Measurements from ENCODE around the gene PTTG2. TPM values are rescaled to one million over a fixed set of nuclear protein-coding genes. Genes with fewer than 3 reads are reported as not detected.

PTTG2 gene
- total RNA-seq, 1 donor from 2014 or later: 1.2 TPM

DNA sequence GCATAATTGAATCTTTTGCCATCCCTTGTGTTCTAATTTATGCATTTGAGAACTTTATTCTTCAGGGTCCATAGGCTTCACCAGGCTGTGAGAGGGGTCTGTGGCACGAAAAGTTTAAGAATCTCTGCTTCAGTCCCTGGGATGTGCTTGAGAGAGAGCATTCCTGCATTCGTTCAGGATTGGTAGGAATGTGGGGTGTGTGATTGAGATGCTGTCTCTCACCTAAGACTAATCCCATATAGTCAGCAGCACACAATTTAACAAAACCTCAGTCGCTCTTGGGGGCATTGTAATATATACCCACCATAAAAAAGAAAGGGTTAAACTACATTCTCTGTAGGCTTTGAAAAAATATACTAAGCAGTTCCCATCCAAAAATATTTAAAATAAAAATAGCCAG is 41.7 kb downstream of the PTTG2 start:
- no peaks in the 10 kb centered on the region for H3K9me3 ChIP-seq
- ATAC-seq (no peak), DNase-seq (no peak)
- H3K27me3 ChIP-seq (ENCODE audit: low read depth): no peaks in the 10 kb centered on the region
- intact Hi-C loops (cut with DNase I): no loop called here
- no peak overlapping the region for H3K4me3 ChIP-seq
- peaks cover 14% of the 10 kb centered on the region for H3K4me1 ChIP-seq
- TF ChIP-seq, protein P1, sequence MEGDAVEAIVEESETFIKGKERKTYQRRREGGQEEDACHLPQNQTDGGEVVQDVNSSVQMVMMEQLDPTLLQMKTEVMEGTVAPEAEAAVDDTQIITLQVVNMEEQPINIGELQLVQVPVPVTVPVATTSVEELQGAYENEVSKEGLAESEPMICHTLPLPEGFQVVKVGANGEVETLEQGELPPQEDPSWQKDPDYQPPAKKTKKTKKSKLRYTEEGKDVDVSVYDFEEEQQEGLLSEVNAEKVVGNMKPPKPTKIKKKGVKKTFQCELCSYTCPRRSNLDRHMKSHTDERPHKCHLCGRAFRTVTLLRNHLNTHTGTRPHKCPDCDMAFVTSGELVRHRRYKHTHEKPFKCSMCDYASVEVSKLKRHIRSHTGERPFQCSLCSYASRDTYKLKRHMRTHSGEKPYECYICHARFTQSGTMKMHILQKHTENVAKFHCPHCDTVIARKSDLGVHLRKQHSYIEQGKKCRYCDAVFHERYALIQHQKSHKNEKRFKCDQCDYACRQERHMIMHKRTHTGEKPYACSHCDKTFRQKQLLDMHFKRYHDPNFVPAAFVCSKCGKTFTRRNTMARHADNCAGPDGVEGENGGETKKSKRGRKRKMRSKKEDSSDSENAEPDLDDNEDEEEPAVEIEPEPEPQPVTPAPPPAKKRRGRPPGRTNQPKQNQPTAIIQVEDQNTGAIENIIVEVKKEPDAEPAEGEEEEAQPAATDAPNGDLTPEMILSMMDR (IDR thresholded peaks at IDR 0.05): no peak
- no peaks in the 10 kb centered on the region for H3K36me3 ChIP-seq
- H3K27ac ChIP-seq: no peak overlapping the region

DNA sequence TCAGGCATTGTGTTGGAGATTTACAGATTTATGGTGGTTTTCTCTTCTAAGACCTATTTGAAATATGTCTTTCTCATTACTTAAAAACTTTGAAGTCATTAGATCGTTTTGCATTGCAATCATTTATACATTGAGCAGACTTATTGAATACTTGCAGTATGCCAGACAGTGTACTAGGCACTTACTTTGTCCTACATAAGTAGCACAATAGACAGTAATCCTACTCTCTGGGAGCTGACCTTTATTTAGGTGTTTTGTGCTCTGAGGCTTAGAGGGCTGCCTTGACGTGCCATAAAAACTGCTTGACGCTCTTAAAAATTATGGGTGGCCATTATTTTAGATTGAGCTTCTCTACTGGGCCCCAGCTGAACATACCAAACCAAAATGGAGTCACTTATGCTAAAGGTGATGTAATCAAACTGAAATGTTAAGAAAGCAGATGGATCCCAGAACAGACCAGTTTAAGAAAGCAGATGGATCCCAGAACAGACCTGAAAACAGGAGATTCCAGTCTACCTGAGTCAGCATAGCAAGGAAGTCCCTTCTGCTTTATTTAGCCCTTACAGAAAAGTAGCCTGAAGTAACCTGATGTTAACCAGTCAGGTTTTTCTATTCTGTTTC is 42.4 kb downstream of the PTTG2 start:
- peaks cover 14% of the 10 kb centered on the region for H3K4me1 ChIP-seq
- intact Hi-C loops (cut with DNase I): no loop called here
- H3K27me3 ChIP-seq (ENCODE audit: low read depth): no peaks in the 10 kb centered on the region
- H3K9me3 ChIP-seq: no peaks in the 10 kb centered on the region
- H3K4me3 ChIP-seq: no peak overlapping the region
- TF ChIP-seq, protein P1 (IDR thresholded peaks at IDR 0.05): no peak
- no peaks in the 10 kb centered on the region for H3K36me3 ChIP-seq
- H3K27ac ChIP-seq: no peak overlapping the region
- ATAC-seq (no peak), DNase-seq (no peak)

- DNase-seq: no peak
- intact Hi-C loops (cut with DNase I): no loop called here
- H3K27me3 ChIP-seq (ENCODE audit: low read depth): no peaks in the 10 kb centered on the region
- no peak overlapping the region for H3K4me3 ChIP-seq
- no peaks in the 10 kb centered on the region for H3K9me3 ChIP-seq
- no peak for ATAC-seq
- no peak overlapping the region for H3K27ac ChIP-seq
- peaks cover 14% of the 10 kb centered on the region for H3K4me1 ChIP-seq
- no peaks in the 10 kb centered on the region for H3K36me3 ChIP-seq
- TF ChIP-seq, protein P1 (IDR thresholded peaks at IDR 0.05): no peak
Observed at GRCh38 chr4:38003102-38003501, 42.9 kb downstream of the PTTG2 start.

DNA sequence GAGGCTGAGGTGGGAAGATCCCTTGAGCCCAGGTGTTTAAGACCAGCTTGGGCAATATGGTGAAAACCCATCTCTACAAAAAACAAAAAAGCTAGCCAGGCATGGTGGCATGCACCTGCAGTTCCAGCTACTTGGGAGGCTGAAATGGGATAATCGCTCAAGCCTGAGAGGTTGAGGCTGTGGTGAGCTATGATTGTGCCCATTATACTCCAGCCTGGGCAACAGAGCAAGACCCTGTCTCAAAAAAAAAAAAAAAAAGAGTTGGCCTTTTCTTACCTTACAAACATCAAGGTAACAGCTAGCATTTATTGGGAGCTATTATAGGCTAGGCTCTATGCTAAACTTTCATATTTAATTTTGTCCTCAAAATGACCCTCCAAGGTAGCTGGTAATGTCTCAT is 43.4 kb downstream of the PTTG2 start:
- Histone ChIP-seq H3K27me3 (ENCODE audit: low read depth) (no peaks in the 10 kb centered on the region), H3K36me3 (no peaks in the 10 kb centered on the region), H3K9me3 (no peaks in the 10 kb centered on the region), H3K4me1 (peaks cover 14% of the 10 kb centered on the region), H3K4me3 (no peak overlapping the region), H3K27ac (no peak overlapping the region)
- intact Hi-C loops (cut with DNase I): no loop called here
- TF ChIP-seq, protein P1 (IDR thresholded peaks at IDR 0.05): no peak
- DNase-seq: no peak
- no peak for ATAC-seq

- Histone ChIP-seq H3K9me3 (no peaks in the 10 kb centered on the region), H3K36me3 (no peaks in the 10 kb centered on the region), H3K27me3 (ENCODE audit: low read depth) (no peaks in the 10 kb centered on the region), H3K4me1 (peaks cover 14% of the 10 kb centered on the region), H3K4me3 (no peak overlapping the region), H3K27ac (no peak overlapping the region)
- ATAC-seq (no peak), DNase-seq (no peak)
- intact Hi-C loops (cut with DNase I): no loop called here
- TF ChIP-seq, protein P1 (IDR thresholded peaks at IDR 0.05): no peak
Observed at GRCh38 chr4:38004062-38004461, 43.9 kb downstream of the PTTG2 start.

All from lower lobe of right lung (tissue), 2 donors.